ENCODE results near the gene DOCK4. TPM values are rescaled to one million over a fixed set of nuclear protein-coding genes. Genes with fewer than 3 reads are reported as not detected.

The DOCK4 gene
- total RNA-seq, 2 donors from 2014 or later, result 6.5 to 11.1 TPM

GRCh38 chr7:112125250-112125649 is 80.9 kb downstream of the DOCK4 start:
- intact Hi-C loops (cut with DNase I), result no loop called here
- no peak for TF ChIP-seq CTCF (IDR thresholded peaks at IDR 0.05)

DNA sequence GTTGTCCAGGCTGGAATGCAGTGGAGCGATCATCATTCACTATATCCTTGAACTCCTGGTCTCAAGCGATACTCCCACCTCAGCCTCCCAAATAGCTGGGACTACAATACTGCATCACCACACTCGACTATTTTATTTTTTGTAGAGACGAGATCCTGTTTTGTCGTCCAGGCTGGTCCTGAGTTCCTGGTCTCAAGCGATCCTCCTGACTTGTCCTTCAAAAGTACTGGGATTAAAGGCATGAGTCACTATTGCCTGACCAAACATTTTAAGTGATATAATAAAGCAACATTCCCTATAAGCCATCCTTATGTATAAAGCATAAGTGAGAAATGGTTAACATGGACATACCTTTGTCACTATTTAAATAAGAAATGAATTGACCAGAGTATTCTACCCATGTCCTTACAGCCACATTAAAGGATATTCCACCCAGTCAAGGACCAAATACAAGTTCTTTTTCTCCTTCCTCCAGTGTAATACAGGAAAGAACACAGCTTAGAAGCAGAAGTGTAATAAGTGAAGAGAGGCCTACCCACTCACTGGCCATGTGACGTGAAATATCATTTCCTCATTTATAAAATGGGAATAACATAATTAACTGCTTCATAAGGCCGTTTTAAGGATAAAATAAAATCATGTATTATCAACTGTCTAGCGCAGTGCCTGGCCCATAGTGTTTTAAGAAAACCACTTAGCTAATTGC is 82.0 kb downstream of the DOCK4 start:
- no peak overlapping the region for H3K27ac ChIP-seq
- no peak for DNase-seq
- H3K27me3 ChIP-seq, result no peaks in the 10 kb centered on the region
- H3K36me3 ChIP-seq, result no peaks in the 10 kb centered on the region
- H3K9me3 ChIP-seq, result no peaks in the 10 kb centered on the region
- H3K9ac ChIP-seq (ENCODE audit: low read depth in 2 of 2, low read length in 2 of 2), result no peak overlapping the region
- intact Hi-C loops (cut with DNase I), result no loop called here
- TF ChIP-seq CTCF (IDR thresholded peaks at IDR 0.05), result no peak
- H3K4me1 ChIP-seq, result no peaks in the 10 kb centered on the region
- no peak overlapping the region for H3K4me3 ChIP-seq

More at GRCh38 chr7:112125250-112125649, 80.9 kb downstream of the DOCK4 start:
- H3K36me3 ChIP-seq, result no peaks in the 10 kb centered on the region
- no peaks in the 10 kb centered on the region for H3K27me3 ChIP-seq
- no peaks in the 10 kb centered on the region for H3K9me3 ChIP-seq
- H3K9ac ChIP-seq (ENCODE audit: low read depth in 2 of 2, low read length in 2 of 2), result no peak overlapping the region
- H3K4me3 ChIP-seq, result no peak overlapping the region
- H3K27ac ChIP-seq, result no peak overlapping the region
- no peaks in the 10 kb centered on the region for H3K4me1 ChIP-seq
- no peak for DNase-seq

- DNase-seq, result no peak
- no peaks in the 10 kb centered on the region for H3K36me3 ChIP-seq
- H3K4me1 ChIP-seq, result no peaks in the 10 kb centered on the region
- H3K27ac ChIP-seq, result no peak overlapping the region
- H3K9ac ChIP-seq (ENCODE audit: low read depth in 2 of 2, low read length in 2 of 2), result no peak overlapping the region
- no peak overlapping the region for H3K4me3 ChIP-seq
- intact Hi-C loops (cut with DNase I), result no loop called here
- no peak for TF ChIP-seq CTCF (IDR thresholded peaks at IDR 0.05)
- H3K9me3 ChIP-seq, result no peaks in the 10 kb centered on the region
- H3K27me3 ChIP-seq, result no peaks in the 10 kb centered on the region
Observed at GRCh38 chr7:112122798-112123197, 83.4 kb downstream of the DOCK4 start.

DNA sequence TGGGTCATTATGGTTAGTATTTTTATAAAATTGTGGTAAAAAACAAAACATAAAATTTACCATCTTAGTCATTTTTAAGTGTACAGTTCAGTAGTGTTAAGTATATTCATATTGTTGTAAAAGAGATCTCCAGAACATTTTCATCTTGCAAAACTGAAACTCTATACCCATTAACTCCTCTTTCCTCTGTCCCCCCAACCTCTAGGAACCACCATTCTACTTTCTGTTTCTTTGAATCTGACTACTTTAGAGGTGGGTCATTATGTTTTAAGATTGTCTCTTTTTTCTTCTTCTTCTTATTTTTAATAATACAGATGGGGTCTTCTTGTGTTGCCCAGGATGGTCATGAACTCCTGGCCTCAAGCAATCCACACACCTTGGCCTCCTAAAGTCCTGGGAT is 84.1 kb downstream of the DOCK4 start:
- no peak overlapping the region for H3K27ac ChIP-seq
- H3K4me3 ChIP-seq, result no peak overlapping the region
- no peaks in the 10 kb centered on the region for H3K27me3 ChIP-seq
- intact Hi-C loops (cut with DNase I), result no loop called here
- TF ChIP-seq CTCF (IDR thresholded peaks at IDR 0.05), result no peak
- no peaks in the 10 kb centered on the region for H3K4me1 ChIP-seq
- no peak for DNase-seq
- no peaks in the 10 kb centered on the region for H3K9me3 ChIP-seq
- H3K9ac ChIP-seq (ENCODE audit: low read depth in 2 of 2, low read length in 2 of 2), result no peak overlapping the region
- no peaks in the 10 kb centered on the region for H3K36me3 ChIP-seq

GRCh38 chr7:112121318-112121717 is 84.9 kb downstream of the DOCK4 start:
- Histone ChIP-seq H3K36me3 (no peaks in the 10 kb centered on the region), H3K9ac (ENCODE audit: low read depth in 2 of 2, low read length in 2 of 2) (no peak overlapping the region), H3K27me3 (no peaks in the 10 kb centered on the region), H3K27ac (no peak overlapping the region), H3K4me1 (no peaks in the 10 kb centered on the region), H3K9me3 (no peaks in the 10 kb centered on the region), H3K4me3 (no peak overlapping the region)
- TF ChIP-seq CTCF (IDR thresholded peaks at IDR 0.05), result no peak
- DNase-seq, result no peak
- intact Hi-C loops (cut with DNase I), result no loop called here

Data from colonic mucosa (tissue), 4 donors.